ENCODE measurements around the gene LYZL4.

LYZL4 gene, protein sequence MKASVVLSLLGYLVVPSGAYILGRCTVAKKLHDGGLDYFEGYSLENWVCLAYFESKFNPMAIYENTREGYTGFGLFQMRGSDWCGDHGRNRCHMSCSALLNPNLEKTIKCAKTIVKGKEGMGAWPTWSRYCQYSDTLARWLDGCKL

GRCh38 chr3:42410370-42411131 is at the start of gene LYZL4:
Gene LYZL4 (minus strand): TSS chr3:42410610. CDS start chr3:42407251, 3,359 bp downstream.
- H3K4me3 ChIP-seq (replicated peaks in 1 of 2; ENCODE audit: low read depth in 2 of 2, low read length in 2 of 2), result no peak within 1 kb of the TSS
- TF ChIP-seq CTCF (IDR thresholded peaks at IDR 0.05; ENCODE audit: low read depth, low read length), result no peak
- no peak for DNase-seq (ENCODE audit: low read depth in 2 of 2)

DNA sequence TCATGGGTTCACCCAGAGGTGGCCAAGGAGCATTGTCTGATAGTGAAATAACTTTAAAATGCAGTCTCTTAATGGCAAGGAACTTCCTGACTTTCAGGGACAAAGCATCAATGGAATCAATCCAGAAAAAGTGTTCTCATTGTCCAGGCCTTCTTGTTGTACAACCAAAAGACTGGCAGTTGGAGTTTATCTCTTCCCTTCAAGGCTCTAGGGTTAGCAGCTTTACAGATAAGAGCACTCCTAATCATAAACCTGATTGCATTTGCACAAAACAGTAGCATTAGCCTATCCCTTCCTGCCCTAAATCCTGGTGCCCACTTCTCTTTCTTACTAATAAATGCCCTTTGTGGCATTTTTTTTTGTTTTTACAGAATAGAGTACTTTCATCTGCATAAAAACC is 48.7 kb upstream of the LYZL4 start:
- H3K4me3 ChIP-seq (replicated peaks in 1 of 2; ENCODE audit: low read depth in 2 of 2, low read length in 2 of 2), result no peak overlapping the region
- DNase-seq (ENCODE audit: low read depth in 2 of 2), result no peak
- no peak for TF ChIP-seq CTCF (IDR thresholded peaks at IDR 0.05; ENCODE audit: low read depth, low read length)

DNA sequence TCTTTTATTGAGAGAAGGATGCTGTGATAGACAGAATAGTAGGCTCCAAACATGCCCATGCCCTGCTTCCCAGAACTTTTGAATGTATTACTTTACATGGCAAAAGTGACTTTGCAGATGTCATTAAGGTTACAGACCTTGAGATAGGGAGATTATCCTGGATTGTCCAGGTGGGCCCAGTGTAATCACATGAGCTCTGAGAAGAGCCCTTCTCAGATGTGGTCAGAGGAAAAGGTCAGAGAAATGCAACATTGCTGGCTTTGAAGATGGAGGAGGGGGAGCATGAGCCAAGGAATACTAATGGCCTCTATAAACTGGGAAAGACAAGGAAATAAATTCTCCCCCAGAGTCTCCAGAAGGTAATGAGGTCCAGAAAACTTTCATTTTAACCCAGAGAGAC is 45.8 kb upstream of the LYZL4 start:
- DNase-seq (ENCODE audit: low read depth in 2 of 2), result no peak
- H3K4me3 ChIP-seq (replicated peaks in 1 of 2; ENCODE audit: low read depth in 2 of 2, low read length in 2 of 2), result no peak overlapping the region
- TF ChIP-seq CTCF (IDR thresholded peaks at IDR 0.05; ENCODE audit: low read depth, low read length), result no peak

DNA sequence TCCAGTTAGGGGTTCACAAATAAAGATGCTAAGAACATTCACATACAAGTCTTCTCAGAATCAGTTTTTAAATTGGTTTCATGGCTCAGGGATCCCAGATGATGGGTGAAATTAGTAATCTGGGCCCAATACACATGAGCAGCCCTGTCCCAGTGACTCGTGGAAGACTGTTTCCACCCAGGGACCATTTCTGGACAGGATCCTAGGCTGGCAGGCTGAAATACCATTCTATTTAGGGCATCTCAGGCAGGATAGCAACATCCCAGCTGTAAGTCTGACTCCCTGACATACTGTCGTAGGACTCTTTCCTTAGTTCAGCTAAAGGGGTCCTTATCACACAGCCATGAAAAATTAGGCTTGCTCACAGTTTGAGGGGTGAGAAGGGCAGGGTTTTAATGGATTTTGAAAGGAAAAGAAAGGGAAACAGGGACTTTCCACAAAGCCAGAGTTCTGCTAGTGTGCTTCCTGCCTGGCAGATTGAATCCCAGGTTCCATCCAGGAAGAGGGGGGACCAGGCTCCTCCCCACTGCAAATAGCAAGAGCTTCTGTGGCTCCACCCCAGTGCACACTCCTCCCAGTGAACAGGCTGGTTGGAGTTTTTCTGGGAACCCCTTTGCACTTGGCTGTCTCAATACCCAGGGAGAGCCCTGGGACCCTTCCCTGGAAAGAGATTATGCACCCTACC is 41.3 kb upstream of the LYZL4 start:
- no peak overlapping the region for H3K4me3 ChIP-seq (replicated peaks in 1 of 2; ENCODE audit: low read depth in 2 of 2, low read length in 2 of 2)
- DNase-seq (ENCODE audit: low read depth in 2 of 2), result peak; percentile 10 to 46
- no peak for TF ChIP-seq CTCF (IDR thresholded peaks at IDR 0.05; ENCODE audit: low read depth, low read length)

DNA sequence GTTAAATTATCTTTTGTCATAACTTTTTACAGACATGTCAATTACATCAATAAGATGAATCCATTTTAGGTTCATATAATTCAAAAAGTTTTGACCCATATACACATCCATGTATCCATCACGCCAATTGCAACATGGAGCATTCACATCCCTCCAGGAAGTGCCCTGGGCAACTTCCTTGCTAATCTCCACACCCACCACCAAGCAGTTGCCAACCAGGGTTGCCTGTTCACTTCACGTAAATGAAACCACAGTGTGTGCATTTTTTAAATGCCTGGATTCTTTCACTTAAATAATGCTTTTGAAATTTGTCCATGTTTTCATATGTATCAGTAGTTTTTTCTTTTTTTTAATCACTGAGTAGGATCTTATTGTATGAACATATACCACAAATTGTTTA is 40.7 kb upstream of the LYZL4 start:
- TF ChIP-seq CTCF (IDR thresholded peaks at IDR 0.05; ENCODE audit: low read depth, low read length), result no peak
- peak in 1 of 2 donors; percentile 31 for DNase-seq (ENCODE audit: low read depth in 2 of 2)
- no peak overlapping the region for H3K4me3 ChIP-seq (replicated peaks in 1 of 2; ENCODE audit: low read depth in 2 of 2, low read length in 2 of 2)

DNA sequence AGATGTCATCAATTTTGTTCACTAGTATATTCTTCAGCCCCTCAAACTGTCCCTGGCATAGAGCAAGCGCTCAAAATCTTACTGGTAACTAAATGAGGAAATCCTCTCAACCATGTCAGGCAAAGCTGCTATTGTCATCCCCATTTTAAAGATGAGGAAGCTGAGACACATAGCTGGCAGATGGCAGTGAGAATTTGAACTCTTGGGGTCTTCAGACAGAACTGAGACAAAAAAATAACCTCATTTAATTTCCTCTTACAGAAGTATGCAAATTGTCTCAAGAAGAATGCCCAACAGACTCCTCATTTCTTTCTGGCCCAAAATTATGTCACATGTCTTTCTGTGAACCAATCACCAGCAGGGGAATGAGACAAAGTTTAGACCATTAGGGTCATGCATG is 40.2 kb upstream of the LYZL4 start:
- DNase-seq (ENCODE audit: low read depth in 2 of 2), result no peak
- H3K4me3 ChIP-seq (replicated peaks in 1 of 2; ENCODE audit: low read depth in 2 of 2, low read length in 2 of 2), result no peak overlapping the region
- TF ChIP-seq CTCF (IDR thresholded peaks at IDR 0.05; ENCODE audit: low read depth, low read length), result no peak

Data from cardiac fibroblast (primary cell).